ENCODE results near the gene FOXN4. TPM values are rescaled to one million over a fixed set of nuclear protein-coding genes. Genes with fewer than 3 reads are reported as not detected.

FOXN4 gene
- total and polyA plus RNA-seq, 2 donors (not counting 3 experiments of a cell fraction or from before 2014, with no cell fraction given): not detected

DNA sequence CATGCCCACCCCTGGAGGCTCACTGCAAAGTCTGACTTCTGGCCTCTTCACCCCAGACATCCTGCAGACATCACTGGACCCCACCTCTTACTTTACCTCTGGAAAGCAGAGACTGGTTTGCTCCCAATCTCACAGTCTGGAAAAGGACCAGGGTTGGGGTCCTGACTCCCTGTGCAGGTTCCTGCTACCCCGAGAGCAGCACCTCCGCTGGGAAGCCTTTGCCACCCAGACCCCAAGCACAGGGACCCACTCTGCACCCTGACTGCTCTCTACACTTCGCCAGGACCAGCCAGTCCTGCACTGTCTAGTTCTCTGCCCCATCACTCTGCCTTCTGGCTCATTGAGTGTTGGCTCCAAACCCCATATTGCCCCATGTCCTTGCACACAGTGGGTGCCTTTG, 16.0 kb downstream of the FOXN4 start:
- POLR2A ChIA-PET: no interaction called here
- Histone ChIP-seq H4K20me1 (replicated peaks; ENCODE audit: control insufficient read depth, extremely low read depth, insufficient read depth, low read length) (no peaks in the 10 kb centered on the region), H3K4me3 (replicated peaks in 1 of 3; ENCODE audit: insufficient read depth in 1 of 3, low read depth in 1 of 3, low read length in 3 of 3) (no peak overlapping the region), H2AFZ (ENCODE audit: low read depth, low read length) (no peak overlapping the region), H3K4me1 (ENCODE audit: control insufficient read depth, extremely low read depth, insufficient read depth, low read length) (no peaks in the 10 kb centered on the region), H3K9me3 (replicated peaks; ENCODE audit: control insufficient read depth, insufficient read depth, low read length) (no peaks in the 10 kb centered on the region), H3K4me2 (ENCODE audit: insufficient read depth, low read length) (no peak overlapping the region), H3K9me1 (replicated peaks; ENCODE audit: control insufficient read depth, extremely low read depth, insufficient read depth, low read length) (no peaks in the 10 kb centered on the region), H3K27ac (ENCODE audit: insufficient read depth, low read depth, low read length) (no peak overlapping the region), H3K79me2 (ENCODE audit: control insufficient read depth, insufficient read depth, low read length) (no peaks in the 10 kb centered on the region), H3K27me3 (ENCODE audit: control insufficient read depth in 2 of 2, insufficient read depth in 2 of 2, low read length in 2 of 2) (peaks cover 3 to 7% of the 10 kb centered on the region in 2 experiments), H3K9ac (replicated peaks; ENCODE audit: extremely low read depth, insufficient read depth, low read length) (no peak overlapping the region), H3K36me3 (ENCODE audit: control insufficient read depth in 2 of 2, extremely low read depth in 1 of 2, insufficient read depth in 2 of 2, low read length in 2 of 2) (no peaks in the 10 kb centered on the region)
- no peak for TF ChIP-seq GATA2 (IDR thresholded peaks at IDR 0.05; ENCODE audit: insufficient read depth, insufficient read length, low read depth, low read length)
- TF ChIP-seq, protein P1, sequence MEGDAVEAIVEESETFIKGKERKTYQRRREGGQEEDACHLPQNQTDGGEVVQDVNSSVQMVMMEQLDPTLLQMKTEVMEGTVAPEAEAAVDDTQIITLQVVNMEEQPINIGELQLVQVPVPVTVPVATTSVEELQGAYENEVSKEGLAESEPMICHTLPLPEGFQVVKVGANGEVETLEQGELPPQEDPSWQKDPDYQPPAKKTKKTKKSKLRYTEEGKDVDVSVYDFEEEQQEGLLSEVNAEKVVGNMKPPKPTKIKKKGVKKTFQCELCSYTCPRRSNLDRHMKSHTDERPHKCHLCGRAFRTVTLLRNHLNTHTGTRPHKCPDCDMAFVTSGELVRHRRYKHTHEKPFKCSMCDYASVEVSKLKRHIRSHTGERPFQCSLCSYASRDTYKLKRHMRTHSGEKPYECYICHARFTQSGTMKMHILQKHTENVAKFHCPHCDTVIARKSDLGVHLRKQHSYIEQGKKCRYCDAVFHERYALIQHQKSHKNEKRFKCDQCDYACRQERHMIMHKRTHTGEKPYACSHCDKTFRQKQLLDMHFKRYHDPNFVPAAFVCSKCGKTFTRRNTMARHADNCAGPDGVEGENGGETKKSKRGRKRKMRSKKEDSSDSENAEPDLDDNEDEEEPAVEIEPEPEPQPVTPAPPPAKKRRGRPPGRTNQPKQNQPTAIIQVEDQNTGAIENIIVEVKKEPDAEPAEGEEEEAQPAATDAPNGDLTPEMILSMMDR (IDR thresholded peaks at IDR 0.05; ENCODE audit: extremely low read depth in 1 of 2, insufficient read depth in 1 of 2, low read depth in 1 of 2, low read length in 2 of 2): no peak
- TF ChIP-seq MYC (IDR thresholded peaks at IDR 0.05; ENCODE audit: low read depth, low read length): no peak
- TF ChIP-seq POLR2A (IDR thresholded peaks at IDR 0.05; ENCODE audit: low read depth, low read length): no peak
- TF ChIP-seq, protein P2, sequence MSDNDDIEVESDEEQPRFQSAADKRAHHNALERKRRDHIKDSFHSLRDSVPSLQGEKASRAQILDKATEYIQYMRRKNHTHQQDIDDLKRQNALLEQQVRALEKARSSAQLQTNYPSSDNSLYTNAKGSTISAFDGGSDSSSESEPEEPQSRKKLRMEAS (IDR thresholded peaks at IDR 0.05; ENCODE audit: insufficient read depth, insufficient read length): no peak
- no peak for TF ChIP-seq FOS (IDR thresholded peaks at IDR 0.05; ENCODE audit: borderline replicate concordance, insufficient read depth, low read length)
- CTCF ChIA-PET: no interaction called here
- FAIRE-seq (no peak), DNase-seq (ENCODE audit: low read depth, low spot score) (no peak)
- dilution Hi-C loops (cut with MboI; ENCODE audit: extremely low pct_ligation_motif_present, low sequenced_read_pairs): no loop called here
- BruUV-seq (replicated peaks): no TSS peak
- intact Hi-C loops (cut with micrococcal nuclease): no loop called here

DNA sequence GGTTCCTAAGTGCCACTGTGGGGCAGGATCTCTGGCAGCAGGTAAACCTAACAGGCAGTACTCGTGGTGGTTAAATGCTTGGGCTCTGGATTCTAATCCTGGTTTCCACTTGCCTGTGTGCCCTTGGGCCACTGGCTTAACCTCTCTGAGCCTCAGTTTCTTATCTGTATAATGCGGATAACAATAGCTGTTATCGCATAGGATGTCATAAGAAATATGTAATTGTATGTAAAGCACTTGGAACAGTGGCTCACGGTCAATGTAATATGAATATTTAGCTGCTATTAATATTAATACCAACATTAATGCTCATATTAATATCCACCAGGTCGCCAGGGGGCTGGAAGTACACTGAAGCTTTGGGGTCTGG, 16.8 kb downstream of the FOXN4 start:
- Histone ChIP-seq H3K9me3 (replicated peaks; ENCODE audit: control insufficient read depth, insufficient read depth, low read length) (no peaks in the 10 kb centered on the region), H3K9me1 (replicated peaks; ENCODE audit: control insufficient read depth, extremely low read depth, insufficient read depth, low read length) (no peaks in the 10 kb centered on the region), H3K4me2 (ENCODE audit: insufficient read depth, low read length) (no peak overlapping the region), H3K27ac (ENCODE audit: insufficient read depth, low read depth, low read length) (no peak overlapping the region), H3K27me3 (ENCODE audit: control insufficient read depth in 2 of 2, insufficient read depth in 2 of 2, low read length in 2 of 2) (peaks cover 3 to 7% of the 10 kb centered on the region in 2 experiments), H3K79me2 (ENCODE audit: control insufficient read depth, insufficient read depth, low read length) (no peaks in the 10 kb centered on the region), H3K4me1 (ENCODE audit: control insufficient read depth, extremely low read depth, insufficient read depth, low read length) (no peaks in the 10 kb centered on the region), H2AFZ (ENCODE audit: low read depth, low read length) (no peak overlapping the region), H3K9ac (replicated peaks; ENCODE audit: extremely low read depth, insufficient read depth, low read length) (no peak overlapping the region), H3K36me3 (ENCODE audit: control insufficient read depth in 2 of 2, extremely low read depth in 1 of 2, insufficient read depth in 2 of 2, low read length in 2 of 2) (no peaks in the 10 kb centered on the region), H3K4me3 (replicated peaks in 1 of 3; ENCODE audit: insufficient read depth in 1 of 3, low read depth in 1 of 3, low read length in 3 of 3) (no peak overlapping the region), H4K20me1 (replicated peaks; ENCODE audit: control insufficient read depth, extremely low read depth, insufficient read depth, low read length) (no peaks in the 10 kb centered on the region)
- ChIA-PET CTCF (interaction anchor here (1.2 kb wide), 1 partner anchor 93 kb away, joined by 3 read pairs; no protein-coding TSS in a partner anchor), POLR2A (no interaction called here)
- intact Hi-C loops (cut with micrococcal nuclease) (no loop called here), dilution Hi-C loops (cut with MboI; ENCODE audit: extremely low pct_ligation_motif_present, low sequenced_read_pairs) (no loop called here)
- no TSS peak for BruUV-seq (replicated peaks)
- no peak for TF ChIP-seq MYC (IDR thresholded peaks at IDR 0.05; ENCODE audit: low read depth, low read length)
- no peak for TF ChIP-seq POLR2AphosphoS5 (IDR thresholded peaks at IDR 0.05; ENCODE audit: insufficient read depth, low read depth, low read length)
- DNase-seq (ENCODE audit: low read depth, low spot score) (no peak), FAIRE-seq (no peak)

Measured in endothelial cell of umbilical vein (primary cell).